HCT116 (cell line): ENCODE measurements around the gene ATN1. TPM values are rescaled to one million over a fixed set of nuclear protein-coding genes. Genes with fewer than 3 reads are reported as not detected.

Experiments
- ATAC-seq: fragments of 200-7000 bp; cut with Tn5 transposase; 2 replicates; pipeline ENCODE4 v1.9.1; 2020; ENCODE audit warnings: mild to moderate bottlenecking, moderate library complexity
- BruUV-seq: library from RNA; stranded (reverse); fragments of 400-500 nt; replicated peaks from 2 replicates; lab custom pipeline; 2021; lab: Mats Ljungman, UMichigan
- CTCF ChIA-PET: fragments of 300-600 bp; sonication (Branson Sonifier 250); formaldehyde crosslinking; loops from one replicate; lab custom pipeline; 2021; ENCODE audit warnings: antibody characterized with exemption; lab: Charles Lee
- POLR2A ChIA-PET: fragments of 300-600, 350-600 bp; sonication (Branson Sonifier 250); formaldehyde crosslinking; loops from one replicate; lab custom pipeline; 2021; ENCODE audit warnings: antibody characterized with exemption; lab: Charles Lee
- RAD21 ChIA-PET, 2 experiments: fragments of 300-600 bp; sonication (Branson Sonifier 250); formaldehyde crosslinking; loops; one replicate each; lab custom pipeline; 2023; ENCODE audit warnings: low total read pairs in 2 of 2; ENCODE audit not compliant: uncharacterized antibody in 2 of 2, unreplicated experiment in 2 of 2, low non-redundant PET in 1 of 2; lab: Charles Lee
- DNase-seq: peaks from one replicate; pipeline ENCODE4 v3.0.0-alpha.2; 2010; ENCODE audit warnings: low read depth, low spot score
- H2AFZ ChIP-seq: fragments of 200-600 bp; shearing (Covaris generic), sonication (generic); 2 replicates; pipeline ENCODE4 v1.6.1; 2017; ENCODE audit warnings: low read depth, mixed run types, mixed read lengths, antibody characterized with exemption, low read length; ENCODE audit not compliant: poor library complexity, severe bottlenecking
- H3K27ac ChIP-seq: 2 replicates; pipeline ENCODE4 v1.5.1; 2012; ENCODE audit warnings: low read depth, low read length
- H3K27me3 ChIP-seq: fragments of 200-600 bp; sonication (generic); 2 replicates; pipeline ENCODE4 v1.6.1; 2016; ENCODE audit warnings: mixed run types, low read length, mixed read lengths; ENCODE audit not compliant: insufficient read depth
- H3K36me3 ChIP-seq, 2 experiments: fragments of 200-500 bp in 1 of 2; fragments of 200-600 bp in 1 of 2; sonication (Bioruptor generic) in 1 of 2; sonication (generic) in 1 of 2; 2 replicates each; pipeline versions ENCODE4 v1.5.1 to v1.6.1; 2014 to 2016; ENCODE audit warnings: low read length in 2 of 2, inconsistent platforms in 1 of 2, mixed read lengths in 1 of 2, mixed run types in 1 of 2; ENCODE audit not compliant: insufficient read depth in 2 of 2, control insufficient read depth in 1 of 2
- H3K4me1 ChIP-seq, 2 experiments: fragments of 200-600 bp in 1 of 2; sonication (generic) in 1 of 2; 2 replicates each; pipeline versions ENCODE4 v1.5.1 to v1.6.1; 2012 to 2017; ENCODE audit warnings: low read length in 2 of 2, inconsistent platforms in 1 of 2, mild to moderate bottlenecking in 1 of 2, mixed read lengths in 1 of 2, mixed run types in 1 of 2, moderate library complexity in 1 of 2; ENCODE audit not compliant: insufficient read depth in 2 of 2, control insufficient read depth in 1 of 2
- H3K4me2 ChIP-seq: fragments of 200-600 bp; sonication (generic); 2 replicates; pipeline ENCODE4 v1.6.1; 2017; ENCODE audit warnings: mixed run types, low read length, mixed read lengths
- H3K4me3 ChIP-seq, 2 experiments: fragments of 200-600 bp in 1 of 2; sonication (generic) in 1 of 2; replicated peaks in 1 of 2; 2 replicates each; pipeline ENCODE4 v1.5.1; 2011 to 2016; ENCODE audit warnings: low read length in 2 of 2, control low read depth in 1 of 2, low read depth in 1 of 2, mild to moderate bottlenecking in 1 of 2, mixed read lengths in 1 of 2, mixed run types in 1 of 2
- H3K79me2 ChIP-seq: fragments of 200-600 bp; sonication (generic); 2 replicates; pipeline ENCODE4 v1.6.1; 2017; ENCODE audit warnings: mild to moderate bottlenecking, mixed run types, low read length, moderate library complexity, mixed read lengths; ENCODE audit not compliant: insufficient read depth
- H3K9ac ChIP-seq: fragments of 200-600 bp; sonication (generic); 2 replicates; pipeline ENCODE4 v1.6.1; 2016; ENCODE audit warnings: low read length, mixed read lengths
- H3K9me2 ChIP-seq: fragments of 200-600 bp; sonication (generic), shearing (Covaris generic); 2 replicates; pipeline ENCODE4 v1.6.1; 2017; ENCODE audit warnings: mixed run types, mild to moderate bottlenecking, moderate library complexity; ENCODE audit not compliant: insufficient read depth
- H3K9me3 ChIP-seq, 2 experiments: fragments of 200-500 bp in 1 of 2; fragments of 200-600 bp in 1 of 2; sonication (Bioruptor generic) in 1 of 2; sonication (generic) in 1 of 2; 2 replicates each; pipeline ENCODE4 v1.6.1; 2014 to 2017; ENCODE audit warnings: low read length in 2 of 2, mixed read lengths in 2 of 2, inconsistent platforms in 1 of 2, low read depth in 1 of 2, mild to moderate bottlenecking in 1 of 2, mixed run types in 1 of 2, moderate library complexity in 1 of 2; ENCODE audit not compliant: control insufficient read depth in 1 of 2, insufficient read depth in 1 of 2
- H4K20me1 ChIP-seq: fragments of 200-600 bp; sonication (generic), shearing (Covaris generic); 2 replicates; pipeline ENCODE4 v1.6.1; 2017; ENCODE audit warnings: mixed run types, mild to moderate bottlenecking, moderate library complexity; ENCODE audit not compliant: insufficient read depth
- ATF3 ChIP-seq: IDR thresholded peaks from 2 replicates; pipeline ENCODE4 v1.6.1; 2012
- CEBPB ChIP-seq: IDR thresholded peaks from 2 replicates; pipeline ENCODE4 v1.6.1; 2012; ENCODE audit warnings: low read depth
- CTCF ChIP-seq, 3 experiments: fragments of 200-600 bp in 1 of 3; sonication (generic) in 1 of 3; IDR thresholded peaks in 2 of 3; conservative IDR thresholded peaks in 1 of 3; 2 replicates each; pipeline ENCODE4 v1.5.1; 2012 to 2017; ENCODE audit warnings: low read depth in 2 of 3, low read length in 2 of 3, antibody characterized with exemption in 1 of 3, borderline replicate concordance in 1 of 3, control low read depth in 1 of 3, mild to moderate bottlenecking in 1 of 3, mixed read lengths in 1 of 3, mixed run types in 1 of 3, moderate library complexity in 1 of 3; ENCODE audit not compliant: insufficient read depth in 1 of 3
- EGR1 ChIP-seq: IDR thresholded peaks from 2 replicates; pipeline ENCODE4 v1.6.1; 2012; ENCODE audit warnings: low read depth
- ELF1 ChIP-seq: IDR thresholded peaks from 2 replicates; pipeline ENCODE4 v1.6.1; 2012; ENCODE audit warnings: low read depth, borderline replicate concordance
- EZH2phosphoT487 ChIP-seq: fragments of 200-600 bp; IDR thresholded peaks from 2 replicates; pipeline ENCODE4 v1.6.1; 2018; ENCODE audit warnings: antibody characterized with exemption, borderline replicate concordance
- FOSL1 ChIP-seq: IDR thresholded peaks from 2 replicates; pipeline ENCODE4 v1.6.1; 2012; ENCODE audit warnings: low read depth
- JUND ChIP-seq: IDR thresholded peaks from 2 replicates; pipeline ENCODE4 v1.6.1; 2012
- MAX ChIP-seq: IDR thresholded peaks from 2 replicates; pipeline ENCODE4 v1.6.1; 2012
- POLR2A ChIP-seq: IDR thresholded peaks from 2 replicates; pipeline ENCODE4 v1.7.0; 2011; ENCODE audit warnings: borderline replicate concordance; ENCODE audit not compliant: insufficient read depth, insufficient read length; ENCODE audit errors: extremely low read depth
- POLR2AphosphoS5 ChIP-seq: IDR thresholded peaks from 2 replicates; pipeline ENCODE4 v1.6.1; 2011; ENCODE audit warnings: mild to moderate bottlenecking, low read depth, low read length, moderate library complexity
- RAD21 ChIP-seq: IDR thresholded peaks from 2 replicates; pipeline ENCODE4 v1.6.1; 2012; ENCODE audit warnings: low read depth, mild to moderate bottlenecking
- SIN3A ChIP-seq: IDR thresholded peaks from 2 replicates; pipeline ENCODE4 v1.6.1; 2012; ENCODE audit warnings: low read depth
- SRF ChIP-seq: IDR thresholded peaks from 2 replicates; pipeline ENCODE4 v1.6.1; 2012; ENCODE audit warnings: low read depth
- TCF7L2 ChIP-seq: IDR thresholded peaks from 2 replicates; pipeline ENCODE4 v1.7.0; 2011; ENCODE audit warnings: borderline replicate concordance, inconsistent platforms; ENCODE audit not compliant: insufficient read depth, insufficient read length; ENCODE audit errors: extremely low read depth
- YY1 ChIP-seq: IDR thresholded peaks from 2 replicates; pipeline ENCODE4 v1.6.1; 2011; ENCODE audit warnings: low read length, low read depth, moderate library complexity, mild to moderate bottlenecking; ENCODE audit not compliant: insufficient replicate concordance; ENCODE audit errors: extremely low read depth
- ZBTB33 ChIP-seq: IDR thresholded peaks from 2 replicates; pipeline ENCODE4 v1.6.1; 2011; ENCODE audit warnings: mild to moderate bottlenecking, low read length, moderate library complexity; ENCODE audit not compliant: insufficient replicate concordance; ENCODE audit errors: extremely low read depth
- ZNF274 ChIP-seq: fragments of 200-500 bp; sonication (Bioruptor generic); IDR thresholded peaks from 2 replicates; pipeline ENCODE4 v1.6.1; 2014; ENCODE audit warnings: mild to moderate bottlenecking, low read depth, low read length, inconsistent platforms
- intact Hi-C: fragments of 100-400 bp; cut with micrococcal nuclease; formaldehyde crosslinking; loops from 2 replicates; pipeline ENCODE4 v1.10.0; 2022
- total RNA-seq: library from RNA; stranded (reverse); gene quantifications from one replicate; pipeline ENCODE4 v1.2.1, GENCODE V29; 2021; ENCODE audit not compliant: unreplicated experiment

ATN1 gene
- total RNA-seq, 1 experiment from 2014 or later, result 104 TPM

- H3K4me1 ChIP-seq, result peaks cover 10 to 28% of the 10 kb centered on the region in 2 experiments
- DNase-seq (peak; percentile 95), ATAC-seq (peak; percentile 98)
- H3K4me3 ChIP-seq, result peak within 1 kb of the TSS; percentile 64 to 82
- no peaks in the 10 kb centered on the region for H3K27me3 ChIP-seq
- intact Hi-C loops, result no loop called here
- ChIA-PET POLR2A (interaction anchor here (0.6 to 1.7 kb wide), 5 partner anchors 13 to 100 kb away, joined by 3 to 9 read pairs (median 3); partner anchors contain the start of genes C12orf57, RNU7-1 and TPI1), RAD21 (no interaction called here), CTCF (interaction anchor here (1.3 to 1.5 kb wide), 3 partner anchors 14 to 35 kb away, joined by 3 to 5 read pairs (median 4); no protein-coding TSS in a partner anchor)
- H3K36me3 ChIP-seq, result no peaks in the 10 kb centered on the region
- H3K9me3 ChIP-seq, result no peaks in the 10 kb centered on the region
- no peaks in the 10 kb centered on the region for H3K79me2 ChIP-seq
- peak within 1 kb of the TSS; percentile 25 for H2AFZ ChIP-seq
- H4K20me1 ChIP-seq, result no peaks in the 10 kb centered on the region
- no peaks in the 10 kb centered on the region for H3K9me2 ChIP-seq
- peak within 1 kb of the TSS; percentile 26 for H3K27ac ChIP-seq
- TSS peak; percentile 90 for BruUV-seq
- H3K9ac ChIP-seq, result peak within 1 kb of the TSS; percentile 80
- H3K4me2 ChIP-seq, result peak within 1 kb of the TSS; percentile 98
- peak; percentile 48 for TF ChIP-seq TCF7L2
- TF ChIP-seq EZH2phosphoT487, result no peak
- no peak for TF ChIP-seq ZBTB33
- TF ChIP-seq RAD21, result no peak
- TF ChIP-seq JUND, result no peak
- peak; percentile 51 for TF ChIP-seq EGR1
- no peak for TF ChIP-seq SIN3A
- TF ChIP-seq ZNF274, result no peak
- TF ChIP-seq FOSL1, result no peak
- peak; percentile 82 for TF ChIP-seq POLR2AphosphoS5
- no peak for TF ChIP-seq POLR2A
- no peak; the same call in 1 of the 2 replicates for TF ChIP-seq CEBPB
- TF ChIP-seq CTCF (IDR thresholded peaks at IDR 0.05 in 2 of 3, conservative IDR thresholded peaks at IDR 0.05 in 1 of 3; ENCODE audit: borderline replicate concordance in 1 of 3, insufficient read depth in 1 of 3, low read depth in 2 of 3, low read length in 2 of 3), result no peak
- TF ChIP-seq ATF3, result no peak
- TF ChIP-seq ELF1, result no peak; the same call in 1 of the 2 replicates
- no peak for TF ChIP-seq YY1
- no peak for TF ChIP-seq SRF
- peak; percentile 33; the same call in 1 of the 2 replicates for TF ChIP-seq MAX
Observed at GRCh38 chr12:6904280-6905276, 23.2 kb upstream of the ATN1 start, which contains the start of gene LRRC23. LRRC23 (plus strand) TSS chr12:6904822; CDS start chr12:6905634, 812 bp downstream.
